HG02642 (cell line): ENCODE measurements around the gene NBAS.
A peak's percentile ranks its signal among the peaks of the same experiment; 100 is the strongest.
"Not testable (repeated sequence)": the region's sequence is repeated elsewhere in the genome, so short reads cannot be mapped to it uniquely, and the experiment has no call there.

Experiments
- ATAC-seq: cut with Tn5 transposase; IDR thresholded peaks from one replicate; pipeline ENCODE4 v1.9.1; 2021; ENCODE audit warnings: mild to moderate bottlenecking; ENCODE audit not compliant: unreplicated experiment, poor library complexity

The NBAS gene

GRCh38 chr2:15334644-15335326, 226.3 kb downstream of the NBAS start:
- no peak for ATAC-seq

GRCh38 chr2:15331787-15332186, 229.3 kb downstream of the NBAS start:
- no peak for ATAC-seq

GRCh38 chr2:15325296-15325695, 235.8 kb downstream of the NBAS start:
- no peak for ATAC-seq

DNA sequence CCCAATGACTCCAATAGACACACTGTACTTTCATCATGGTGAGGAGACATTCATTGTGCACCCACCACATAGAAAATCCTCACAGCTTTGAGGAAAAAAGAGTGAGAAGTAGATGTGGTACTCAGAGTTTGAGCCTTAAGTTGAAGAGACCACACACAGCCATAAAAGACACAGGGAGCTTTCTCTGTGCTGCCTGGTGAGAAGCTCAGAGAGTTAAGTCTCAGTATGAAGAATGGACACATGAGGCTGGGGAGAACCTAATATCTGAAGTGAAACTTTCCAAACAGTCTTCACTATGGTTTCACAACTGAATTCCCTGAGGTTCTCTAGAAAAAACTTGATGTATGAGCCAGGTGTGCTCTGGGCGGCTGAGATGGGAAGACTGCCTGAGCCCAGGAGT, 237.9 kb downstream of the NBAS start:
- no peak for ATAC-seq

DNA sequence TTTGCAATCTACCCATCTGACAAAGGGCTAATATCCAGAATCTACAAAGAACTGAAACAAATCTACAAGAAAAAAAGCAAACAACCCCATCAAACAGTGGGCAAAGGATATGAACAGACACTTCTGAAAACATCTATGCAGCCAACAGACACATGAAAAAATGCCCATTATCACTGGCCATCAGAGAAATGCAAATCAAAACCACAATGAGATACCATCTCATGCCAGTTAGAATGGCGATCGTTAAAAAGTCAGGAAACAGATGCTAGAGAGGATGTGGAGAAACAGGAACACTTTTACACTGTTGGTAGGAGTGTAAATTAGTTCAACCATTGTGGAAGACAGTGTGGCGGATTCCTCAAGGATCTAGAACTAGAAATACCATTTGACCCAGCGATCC, 239.7 kb downstream of the NBAS start:
- ATAC-seq = not testable (repeated sequence)

DNA sequence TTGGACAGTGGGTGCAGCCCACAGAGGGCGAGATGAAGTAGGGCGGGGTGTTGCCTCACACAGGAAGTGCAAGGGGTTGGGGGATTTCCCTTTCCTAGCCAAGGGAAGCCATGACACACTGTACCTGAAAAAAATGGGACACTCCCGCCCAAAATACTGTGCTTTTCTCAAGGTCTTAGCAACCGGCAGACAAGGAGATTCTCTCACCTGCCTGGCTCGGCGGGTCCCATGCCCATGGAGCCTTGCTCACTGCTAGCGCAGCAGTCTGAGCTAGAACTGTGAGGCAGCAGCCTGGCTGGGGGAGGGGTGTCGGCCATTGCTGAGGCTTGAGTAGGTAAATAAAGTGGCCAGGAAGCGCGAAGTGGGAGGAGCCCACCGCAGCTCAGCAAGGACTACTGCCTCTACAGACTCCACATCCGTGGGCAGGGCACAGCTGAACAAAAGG, 244.7 kb downstream of the NBAS start:
- ATAC-seq = no peak

GRCh38 chr2:15315411-15315810, 245.7 kb downstream of the NBAS start:
- no peak for ATAC-seq

DNA sequence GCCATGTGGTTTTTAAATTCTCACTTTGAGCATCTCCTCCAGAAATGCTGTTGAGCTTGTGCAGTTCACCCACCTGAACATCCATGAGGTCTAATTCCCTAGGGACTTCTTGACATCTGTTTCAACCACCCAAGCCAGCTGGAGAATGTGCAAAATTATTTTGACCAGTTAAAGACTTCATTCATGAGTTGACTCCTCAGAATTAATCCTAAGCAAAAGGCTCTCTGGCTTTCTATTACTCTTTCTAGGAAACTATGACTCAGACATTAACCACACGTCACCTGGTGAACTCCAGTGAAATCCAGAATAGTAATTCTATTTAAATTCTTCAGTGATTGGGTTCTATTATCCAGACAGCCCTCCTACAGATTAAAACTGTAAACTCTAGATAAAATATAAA, 247.5 kb downstream of the NBAS start:
- ATAC-seq = peak; percentile 76

- ATAC-seq = no peak
Measured at GRCh38 chr2:15311926-15312325, 249.2 kb downstream of the NBAS start.

- ATAC-seq = peak; percentile 55
Measured at GRCh38 chr2:15311201-15311907, 249.8 kb downstream of the NBAS start.

DNA sequence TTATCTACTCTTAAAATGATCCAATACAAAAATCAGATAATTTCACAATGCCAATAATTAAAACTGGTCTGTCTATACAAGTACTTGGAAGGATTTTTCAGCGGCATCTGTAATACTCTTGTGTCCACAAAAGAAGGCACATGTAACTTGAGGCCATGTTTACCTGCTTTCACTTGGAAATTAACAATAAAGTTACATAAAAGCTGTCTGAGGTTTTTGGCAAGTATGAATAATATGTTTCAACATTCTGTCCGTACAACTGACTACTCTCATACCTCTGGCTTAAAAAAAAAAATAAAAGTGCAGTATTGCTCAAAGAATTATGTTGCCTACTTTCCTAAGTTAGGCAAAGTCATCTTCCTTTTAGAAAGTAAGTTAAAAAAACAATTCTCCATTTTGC, 253.6 kb downstream of the NBAS start:
- ATAC-seq = no peak

GRCh38 chr2:15306706-15307105, 254.4 kb downstream of the NBAS start:
- no peak for ATAC-seq

- ATAC-seq = no peak
Measured at GRCh38 chr2:15303874-15304273, 257.3 kb downstream of the NBAS start.

- no peak for ATAC-seq
Measured at GRCh38 chr2:15302154-15302553, 259.0 kb downstream of the NBAS start.

GRCh38 chr2:15300624-15301573, 260.2 kb downstream of the NBAS start:
- ATAC-seq = no peak

DNA sequence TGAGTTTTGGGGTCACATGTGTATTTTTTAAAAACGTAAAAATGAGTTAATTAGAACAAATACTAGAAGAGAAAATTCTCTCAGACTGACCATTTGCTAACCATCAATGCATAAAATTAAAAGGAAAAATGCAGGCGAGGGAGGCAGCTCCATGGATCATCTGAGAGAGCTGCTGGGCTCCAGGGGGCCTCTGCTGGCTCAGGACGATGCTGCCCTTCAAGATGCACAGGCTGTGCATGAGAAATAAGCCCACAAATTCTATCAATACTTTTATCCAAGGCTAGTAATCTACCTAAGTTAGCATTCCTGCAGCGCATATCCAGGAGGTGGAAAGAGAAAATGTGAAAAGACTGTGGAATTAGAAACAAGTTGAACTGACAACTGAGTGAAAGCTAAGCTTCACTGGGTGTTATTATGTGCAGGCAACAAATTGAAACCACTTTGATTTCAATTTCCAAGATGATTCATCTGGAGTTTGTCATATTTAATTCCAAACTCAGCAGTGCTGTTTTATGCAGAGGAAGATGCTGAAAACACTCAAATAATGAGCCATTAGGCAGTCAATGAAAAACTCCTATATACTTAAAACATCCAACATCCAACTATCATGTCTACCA, 261.1 kb downstream of the NBAS start:
- no peak for ATAC-seq

DNA sequence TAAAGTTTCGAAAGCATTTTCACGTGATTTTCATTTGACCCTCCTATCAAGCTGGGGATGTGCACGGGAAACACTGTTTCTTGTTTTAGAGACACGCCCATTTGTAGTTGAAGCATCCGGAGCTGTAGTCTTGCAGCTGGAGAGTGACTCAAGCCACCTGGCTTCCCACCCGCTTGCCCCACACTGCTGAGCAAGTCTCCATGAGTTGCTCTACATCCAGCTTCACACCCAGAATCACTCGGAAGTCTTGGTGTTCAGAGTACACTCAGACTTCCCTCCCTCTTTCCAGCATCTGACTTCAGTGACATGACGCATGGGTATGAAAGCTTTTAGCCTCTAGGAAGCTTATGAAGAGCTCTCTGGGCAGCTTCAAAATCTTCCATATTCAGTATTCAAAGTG, 262.4 kb downstream of the NBAS start:
- no peak for ATAC-seq

GRCh38 chr2:15293262-15293937, 267.7 kb downstream of the NBAS start:
- peak; percentile 67 for ATAC-seq

DNA sequence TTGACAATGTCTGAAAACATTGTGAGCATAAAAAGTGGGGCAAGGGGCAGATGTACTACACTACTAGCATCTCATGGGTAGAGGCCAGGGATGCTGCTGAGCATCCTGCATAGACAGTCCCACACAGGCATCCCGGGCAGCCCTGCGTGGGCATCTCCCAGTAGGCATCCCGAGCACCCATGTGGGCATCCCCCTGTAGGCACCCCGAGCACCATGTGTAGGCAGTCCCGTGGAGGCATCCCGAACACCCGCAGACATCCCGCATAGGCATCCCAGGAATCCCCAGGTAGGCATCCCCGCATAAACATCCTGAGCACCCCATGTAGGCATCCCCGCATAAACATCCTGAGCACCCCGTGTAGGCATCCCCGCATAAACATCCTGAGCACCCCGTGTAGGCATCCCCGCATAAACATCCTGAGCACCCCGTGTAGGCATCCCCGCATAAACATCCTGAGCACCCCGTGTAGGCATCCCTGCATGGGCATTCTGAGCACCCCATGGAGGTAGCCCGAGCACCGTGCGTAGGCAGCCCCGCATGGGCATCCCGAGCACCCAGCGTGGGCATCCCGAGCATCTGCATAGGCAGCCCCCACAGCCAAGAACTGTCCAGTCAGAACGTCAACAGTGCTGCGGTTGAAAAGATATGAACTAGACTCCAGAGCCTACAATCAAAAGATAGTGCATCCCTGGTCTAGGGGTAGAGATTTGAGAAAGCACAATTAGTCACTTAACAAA, 273.5 kb downstream of the NBAS start:
- ATAC-seq = no peak
